GM23338 (cell line): ENCODE data around the gene OTUD5. TPM values are rescaled to one million over a fixed set of nuclear protein-coding genes. Genes with fewer than 3 reads are reported as not detected.

ENCODE experiments used
- ATAC-seq: fragments of 200-7000 bp; cut with Tn5 transposase; 3 replicates; pipeline ENCODE4 v1.9.1; 2020
- DNase-seq: peaks from one replicate; pipeline ENCODE4 v3.0.0-alpha.2; 2015; ENCODE audit warnings: low spot score
- H2AFZ ChIP-seq: fragments of 200-600 bp; sonication (generic); 2 replicates; pipeline ENCODE4 v1.8.0; 2016; ENCODE audit warnings: antibody characterized with exemption, mild to moderate bottlenecking, moderate library complexity
- H3F3A ChIP-seq: fragments of 200-600 bp; sonication (generic); replicated peaks from 2 replicates; pipeline ENCODE4 v1.8.0; 2017; ENCODE audit warnings: antibody characterized with exemption, mixed run types, low read depth
- H3K27ac ChIP-seq: fragments of 200-600 bp; sonication (generic); 2 replicates; pipeline ENCODE4 v1.6.1; 2016; ENCODE audit warnings: low read depth
- H3K27me3 ChIP-seq: fragments of 200-600 bp; sonication (generic); 2 replicates; pipeline ENCODE4 v1.8.0; 2016; ENCODE audit warnings: mild to moderate bottlenecking, mixed run types, moderate library complexity; ENCODE audit not compliant: insufficient read depth
- H3K36me3 ChIP-seq: fragments of 200-600 bp; sonication (generic); 2 replicates; pipeline ENCODE4 v1.8.0; 2016; ENCODE audit warnings: mild to moderate bottlenecking; ENCODE audit not compliant: insufficient read depth
- H3K4me1 ChIP-seq: fragments of 200-600 bp; sonication (generic); 2 replicates; pipeline ENCODE4 v1.8.0; 2016; ENCODE audit warnings: mild to moderate bottlenecking, moderate library complexity; ENCODE audit not compliant: insufficient read depth
- H3K4me2 ChIP-seq: fragments of 200-600 bp; sonication (generic); 2 replicates; pipeline ENCODE4 v1.7.1; 2017; ENCODE audit warnings: mixed run types
- H3K4me3 ChIP-seq: fragments of 200-600 bp; sonication (generic); 2 replicates; pipeline ENCODE4 v1.6.1; 2016; ENCODE audit warnings: mixed run types
- H3K79me2 ChIP-seq: fragments of 200-600 bp; sonication (generic); replicated peaks from 2 replicates; pipeline ENCODE4 v1.8.0; 2017; ENCODE audit warnings: mild to moderate bottlenecking; ENCODE audit not compliant: insufficient read depth
- H3K9me2 ChIP-seq: fragments of 200-600 bp; sonication (generic); 2 replicates; pipeline ENCODE4 v1.8.0; 2017; ENCODE audit not compliant: insufficient read depth
- H4K20me1 ChIP-seq: fragments of 200-600 bp; sonication (generic); replicated peaks from 2 replicates; pipeline ENCODE4 v1.8.0; 2017; ENCODE audit warnings: mild to moderate bottlenecking; ENCODE audit not compliant: insufficient read depth
- H3K27ac Mint-ChIP-seq: 2 replicates; pipeline ENCODE4 v1.8.0; 2020; ENCODE audit warnings: inconsistent platforms, mild to moderate bottlenecking, moderate library complexity, mixed read lengths
- H3K27me3 Mint-ChIP-seq: 3 replicates; pipeline ENCODE4 v1.8.0; 2022; ENCODE audit warnings: low read depth, mild to moderate bottlenecking, moderate library complexity, mixed read lengths, inconsistent platforms; ENCODE audit not compliant: insufficient read depth, poor library complexity
- H3K36me3 Mint-ChIP-seq: 3 replicates; pipeline ENCODE4 v1.8.0; 2021; ENCODE audit warnings: low read depth, mild to moderate bottlenecking, inconsistent platforms, moderate library complexity, mixed read lengths
- H3K4me1 Mint-ChIP-seq: 3 replicates; pipeline ENCODE4 v1.8.0; 2020; ENCODE audit warnings: mild to moderate bottlenecking, inconsistent platforms, mixed read lengths
- H3K4me3 Mint-ChIP-seq: 3 replicates; pipeline ENCODE4 v1.8.0; 2021; ENCODE audit warnings: moderate library complexity, mild to moderate bottlenecking, inconsistent platforms, mixed read lengths
- H3K9me3 Mint-ChIP-seq: 3 replicates; pipeline ENCODE4 v1.8.0; 2020; ENCODE audit warnings: moderate library complexity, mild to moderate bottlenecking, inconsistent platforms, mixed read lengths
- CREB1 ChIP-seq: fragments of 250-450 bp; sonication (Bioruptor Pico); IDR thresholded peaks from 2 replicates; pipeline ENCODE4 v1.5.0; 2020; ENCODE audit warnings: low read depth, mild to moderate bottlenecking, moderate library complexity
- CTCF ChIP-seq, 2 experiments: fragments of 200-600 bp in 1 of 2; sonication (generic) in 1 of 2; conservative IDR thresholded peaks; 2 replicates each; pipeline versions ENCODE4 v1.5.1 to v1.6.1; 2016 to 2017; ENCODE audit warnings: antibody characterized with exemption in 2 of 2, low read depth in 2 of 2, mild to moderate bottlenecking in 2 of 2, moderate library complexity in 1 of 2
- ETS1 ChIP-seq: IDR thresholded peaks from 2 replicates; pipeline ENCODE4 v1.6.1; 2016; ENCODE audit warnings: antibody characterized with exemption
- EZH2 ChIP-seq: fragments of 200-600 bp; sonication (generic); IDR thresholded peaks from one replicate; pipeline ENCODE4 v1.8.0; 2017; ENCODE audit warnings: antibody characterized with exemption, mild to moderate bottlenecking, low read depth; ENCODE audit not compliant: unreplicated experiment
- EZH2phosphoT487 ChIP-seq: fragments of 200-600 bp; sonication (generic); IDR thresholded peaks from one replicate; pipeline ENCODE4 v1.8.1; 2018; ENCODE audit warnings: antibody characterized with exemption; ENCODE audit not compliant: unreplicated experiment
- JUNB ChIP-seq: IDR thresholded peaks from one replicate; pipeline ENCODE4 v1.6.1; 2016; ENCODE audit warnings: antibody characterized with exemption; ENCODE audit not compliant: unreplicated experiment
- NANOG ChIP-seq: IDR thresholded peaks from 2 replicates; pipeline ENCODE4 v1.6.1; 2016; ENCODE audit warnings: antibody characterized with exemption, borderline replicate concordance
- POLR2AphosphoS5 ChIP-seq: IDR thresholded peaks from 2 replicates; pipeline ENCODE4 v1.6.1; 2016; ENCODE audit warnings: antibody characterized with exemption, low read depth
- REST ChIP-seq: IDR thresholded peaks from one replicate; pipeline ENCODE4 v1.6.1; 2018; ENCODE audit warnings: antibody characterized with exemption; ENCODE audit not compliant: unreplicated experiment
- STAT1 ChIP-seq: IDR thresholded peaks from one replicate; pipeline ENCODE4 v1.6.1; 2016; ENCODE audit warnings: antibody characterized with exemption; ENCODE audit not compliant: unreplicated experiment
- ZNF114 ChIP-seq: fragments of 250-450 bp; sonication (Bioruptor Pico); IDR thresholded peaks from 2 replicates; pipeline ENCODE4 v1.5.0; 2020; ENCODE audit warnings: mild to moderate bottlenecking, moderate library complexity
- ZNF331 ChIP-seq: fragments of 250-450 bp; sonication (Bioruptor Pico); IDR thresholded peaks from 2 replicates; pipeline ENCODE4 v1.5.0; 2020; ENCODE audit warnings: low read depth, mild to moderate bottlenecking, moderate library complexity
- ZNF462 ChIP-seq: fragments of 250-450 bp; sonication (Bioruptor Pico); IDR thresholded peaks from 2 replicates; pipeline ENCODE4 v1.5.0; 2020; ENCODE audit warnings: mild to moderate bottlenecking, moderate library complexity
- polyA plus RNA-seq: library from polyadenylated mRNA; unstranded; fragments of >200 nt; fragmentation: Nextera tagmentation; extraction: Ambion mirVana; gene quantifications from 2 replicates; pipeline ENCODE4 v1.2.1, GENCODE V29; 2016
- total RNA-seq: library from RNA; depleted of rRNA; stranded (reverse); fragments of >200 nt; shearing (Covaris generic); gene quantifications from 2 replicates; pipeline ENCODE4 v1.2.3, GENCODE V29; 2014

OTUD5 gene
- total and polyA plus RNA-seq, 2 experiments from 2014 or later = 23.5 to 56.5 TPM

- Histone ChIP-seq H3K4me2 (no peak overlapping the region), H3K4me1 (no peaks in the 10 kb centered on the region), H3K79me2 (peaks cover 16% of the 10 kb centered on the region), H2AFZ (no peak overlapping the region), H3K4me3 (no peak overlapping the region), H4K20me1 (no peaks in the 10 kb centered on the region), H3K27me3 (no peaks in the 10 kb centered on the region), H3F3A (no peaks in the 10 kb centered on the region), H3K27ac (no peak overlapping the region), H3K9me2 (no peaks in the 10 kb centered on the region), H3K36me3 (no peaks in the 10 kb centered on the region)
- Mint-ChIP-seq H3K4me3 (no peak overlapping the region), H3K4me1 (peaks cover 7% of the 10 kb centered on the region), H3K36me3 (peaks cover 39% of the 10 kb centered on the region), H3K27ac (no peak overlapping the region), H3K9me3 (no peaks in the 10 kb centered on the region), H3K27me3 (peaks cover 4% of the 10 kb centered on the region)
- ATAC-seq (no peak), DNase-seq (no peak)
- no peak for TF ChIP-seq ETS1
- no peak for TF ChIP-seq ZNF114 (CRISPR knock-in tag)
- TF ChIP-seq ZNF331 = no peak
- no peak for TF ChIP-seq EZH2phosphoT487
- TF ChIP-seq ZNF462 (CRISPR knock-in tag) = no peak
- TF ChIP-seq STAT1 = no peak
- TF ChIP-seq JUNB = no peak
- TF ChIP-seq REST = no peak
- no peak for TF ChIP-seq EZH2
- TF ChIP-seq POLR2AphosphoS5 = no peak
- no peak for TF ChIP-seq CREB1 (CRISPR knock-in tag)
- no peak for TF ChIP-seq NANOG
- no peak for TF ChIP-seq CTCF (conservative IDR thresholded peaks at IDR 0.05; ENCODE audit: low read depth in 2 of 2)
These were observed 55.3 kb downstream of the OTUD5 start for GRCh38 chrX:48902135-48902534.
